ENCODE measurements around the gene GULP1.

GULP1 gene

GRCh38 chr2:188473306-188473705 lies 181.6 kb downstream of the GULP1 start:
- no peak for DNase-seq (ENCODE audit: low read depth)

- DNase-seq (ENCODE audit: low read depth), result no peak
Measured at GRCh38 chr2:188474316-188474715, 182.6 kb downstream of the GULP1 start.

- DNase-seq (ENCODE audit: low read depth), result peak; percentile 86
Measured at GRCh38 chr2:188475945-188476344, 184.3 kb downstream of the GULP1 start.

- DNase-seq (ENCODE audit: low read depth), result no peak
Measured at GRCh38 chr2:188477564-188478103, 186.0 kb downstream of the GULP1 start.

- DNase-seq (ENCODE audit: low read depth), result no peak
Measured at GRCh38 chr2:188478724-188479123, 187.1 kb downstream of the GULP1 start.

GRCh38 chr2:188481474-188481873 lies 189.8 kb downstream of the GULP1 start:
- no peak for DNase-seq (ENCODE audit: low read depth)

- DNase-seq (ENCODE audit: low read depth), result peak; percentile 35
Measured at GRCh38 chr2:188485496-188485895, 193.8 kb downstream of the GULP1 start.

- DNase-seq (ENCODE audit: low read depth), result no peak
Measured at GRCh38 chr2:188492751-188493150, 201.1 kb downstream of the GULP1 start.

- no peak for DNase-seq (ENCODE audit: low read depth)
Measured at GRCh38 chr2:188494906-188495305, 203.2 kb downstream of the GULP1 start.

GRCh38 chr2:188495969-188496431 lies 204.3 kb downstream of the GULP1 start:
- peak; percentile 78 for DNase-seq (ENCODE audit: low read depth)

- no peak for DNase-seq (ENCODE audit: low read depth)
Measured at GRCh38 chr2:188497726-188498125, 206.1 kb downstream of the GULP1 start.

GRCh38 chr2:188503975-188504374 lies 212.3 kb downstream of the GULP1 start:
- DNase-seq (ENCODE audit: low read depth), result peak; percentile 19

GRCh38 chr2:188506843-188507242 lies 215.2 kb downstream of the GULP1 start:
- no peak for DNase-seq (ENCODE audit: low read depth)

- DNase-seq (ENCODE audit: low read depth), result no peak
Measured at GRCh38 chr2:188511346-188511745, 219.7 kb downstream of the GULP1 start.

- peak; percentile 74 for DNase-seq (ENCODE audit: low read depth)
Measured at GRCh38 chr2:188512456-188512855, 220.8 kb downstream of the GULP1 start.

- no peak for DNase-seq (ENCODE audit: low read depth)
Measured at GRCh38 chr2:188515918-188516317, 224.2 kb downstream of the GULP1 start.

GRCh38 chr2:188517549-188518215 lies 226.0 kb downstream of the GULP1 start:
- peak; percentile 55 for DNase-seq (ENCODE audit: low read depth)

GRCh38 chr2:188518381-188518780 lies 226.7 kb downstream of the GULP1 start:
- peak; percentile 67 for DNase-seq (ENCODE audit: low read depth)

GRCh38 chr2:188519136-188519535 lies 227.5 kb downstream of the GULP1 start:
- peak; percentile 75 for DNase-seq (ENCODE audit: low read depth)

- DNase-seq (ENCODE audit: low read depth), result no peak
Measured at GRCh38 chr2:188522517-188522916, 230.8 kb downstream of the GULP1 start.

- DNase-seq (ENCODE audit: low read depth), result peak; percentile 45
Measured at GRCh38 chr2:188523919-188524318, 232.2 kb downstream of the GULP1 start.

GRCh38 chr2:188524519-188525113 lies 232.9 kb downstream of the GULP1 start:
- peak; percentile 73 for DNase-seq (ENCODE audit: low read depth)

GRCh38 chr2:188526701-188527100 lies 235.0 kb downstream of the GULP1 start:
- DNase-seq (ENCODE audit: low read depth), result no peak

- DNase-seq (ENCODE audit: low read depth), result peak; percentile 20
Measured at GRCh38 chr2:188527141-188527540, 235.5 kb downstream of the GULP1 start.
